IMR-90 (cell line): ENCODE data around the gene S100Z. TPM values are rescaled to one million over a fixed set of nuclear protein-coding genes. Genes with fewer than 3 reads are reported as not detected.

Experiments used
- ATAC-seq: fragments of 200-7000 bp; cut with Tn5 transposase; 2 replicates; pipeline ENCODE4 v1.9.1; 2020; ENCODE audit warnings: low read depth, mild to moderate bottlenecking, moderate library complexity
- BruUV-seq: library from RNA; stranded (reverse); fragments of 400-500 nt; replicated peaks from 2 replicates; lab custom pipeline; 2021; lab: Mats Ljungman, UMichigan
- CTCF ChIA-PET: fragments of 300-600 bp; formaldehyde crosslinking; extraction: SDS; loops from one replicate; lab custom pipeline; 2021; ENCODE audit warnings: antibody characterized with exemption; lab: Yijun Ruan, JAX
- POLR2A ChIA-PET: fragments of 300-600 bp; sonication (Branson Sonifier 250); formaldehyde crosslinking; loops from one replicate; lab custom pipeline; 2022; ENCODE audit warnings: antibody characterized with exemption; ENCODE audit not compliant: unreplicated experiment; lab: Charles Lee
- DNase-seq: peaks from one replicate; pipeline ENCODE4 v3.0.0; 2013
- H2AFZ ChIP-seq: replicated peaks from 2 replicates; pipeline ENCODE3; 2013; ENCODE audit warnings: low read length, mild to moderate bottlenecking; ENCODE audit not compliant: poor library complexity
- H2AK5ac ChIP-seq: 2 replicates; pipeline ENCODE4 v1.6.1; 2013; ENCODE audit warnings: low read depth, low read length, inconsistent platforms
- H2AK9ac ChIP-seq: replicated peaks from 2 replicates; pipeline ENCODE3; 2013; ENCODE audit warnings: mild to moderate bottlenecking, low read depth, low read length, moderate library complexity; ENCODE audit not compliant: poor library complexity
- H2BK120ac ChIP-seq: 2 replicates; pipeline ENCODE4 v1.6.1; 2013; ENCODE audit warnings: low read depth, low read length, inconsistent platforms
- H2BK15ac ChIP-seq: 3 replicates; pipeline ENCODE4 v1.6.1; 2013; ENCODE audit warnings: low read depth, low read length, inconsistent platforms
- H2BK20ac ChIP-seq: 2 replicates; pipeline ENCODE4 v1.6.1; 2013; ENCODE audit warnings: low read depth, mild to moderate bottlenecking, inconsistent platforms, low read length, moderate library complexity
- H2BK5ac ChIP-seq: 2 replicates; pipeline ENCODE4 v1.6.1; 2013; ENCODE audit warnings: mild to moderate bottlenecking, low read depth, low read length, inconsistent platforms; ENCODE audit not compliant: poor library complexity, severe bottlenecking
- H3K14ac ChIP-seq: replicated peaks from 2 replicates; pipeline ENCODE4 v1.6.1; 2013; ENCODE audit warnings: low read depth, low read length, inconsistent platforms
- H3K18ac ChIP-seq: 2 replicates; pipeline ENCODE4 v1.6.1; 2013; ENCODE audit warnings: low read depth, low read length, control low read depth
- H3K23ac ChIP-seq: 2 replicates; pipeline ENCODE4 v1.6.1; 2013; ENCODE audit warnings: low read depth, low read length, inconsistent platforms
- H3K27ac ChIP-seq: 2 replicates; pipeline ENCODE4 v1.5.1; 2013; ENCODE audit warnings: mild to moderate bottlenecking, control low read depth, low read length; ENCODE audit not compliant: insufficient read depth
- H3K27me3 ChIP-seq: 2 replicates; pipeline ENCODE4 v1.6.1; 2013; ENCODE audit warnings: low read length; ENCODE audit not compliant: control insufficient read depth, insufficient read depth
- H3K36me3 ChIP-seq: 2 replicates; pipeline ENCODE4 v1.6.1; 2013; ENCODE audit warnings: low read length, mixed read lengths; ENCODE audit not compliant: control insufficient read depth, insufficient read depth
- H3K4ac ChIP-seq: 2 replicates; pipeline ENCODE4 v1.6.1; 2013; ENCODE audit warnings: low read depth, low read length, inconsistent platforms
- H3K4me1 ChIP-seq: 2 replicates; pipeline ENCODE4 v1.6.1; 2013; ENCODE audit warnings: low read length, mixed read lengths; ENCODE audit not compliant: control insufficient read depth, insufficient read depth
- H3K4me2 ChIP-seq: 2 replicates; pipeline ENCODE4 v1.6.1; 2013; ENCODE audit warnings: low read depth, mild to moderate bottlenecking, control low read depth, low read length, moderate library complexity
- H3K4me3 ChIP-seq: 2 replicates; pipeline ENCODE4 v1.5.1; 2013; ENCODE audit warnings: low read depth, mild to moderate bottlenecking, control low read depth, low read length, moderate library complexity; ENCODE audit not compliant: insufficient read depth
- H3K56ac ChIP-seq: 2 replicates; pipeline ENCODE4 v1.6.1; 2013; ENCODE audit warnings: low read length, inconsistent platforms; ENCODE audit not compliant: insufficient read depth; ENCODE audit errors: extremely low read depth
- H3K79me1 ChIP-seq, 2 experiments: 2 replicates each; pipeline ENCODE4 v1.6.1; 2013; ENCODE audit warnings: low read length in 2 of 2, inconsistent platforms in 1 of 2, low read depth in 1 of 2
- H3K9ac ChIP-seq: 2 replicates; pipeline ENCODE4 v1.6.1; 2013; ENCODE audit warnings: low read depth, low read length, control low read depth
- H3K9me1 ChIP-seq: 2 replicates; pipeline ENCODE4 v1.6.1; 2013; ENCODE audit warnings: low read length, inconsistent platforms; ENCODE audit not compliant: insufficient read depth
- H3K9me3 ChIP-seq: 2 replicates; pipeline ENCODE4 v1.6.1; 2013; ENCODE audit warnings: low read length; ENCODE audit not compliant: control insufficient read depth, insufficient read depth
- H4K20me1 ChIP-seq: 2 replicates; pipeline ENCODE4 v1.6.1; 2013; ENCODE audit warnings: low read length, inconsistent platforms; ENCODE audit not compliant: insufficient read depth
- H4K5ac ChIP-seq: 2 replicates; pipeline ENCODE4 v1.6.1; 2013; ENCODE audit warnings: mild to moderate bottlenecking, low read depth, low read length, control low read depth
- H4K8ac ChIP-seq, 2 experiments: 2 replicates each; pipeline ENCODE4 v1.6.1; 2013; ENCODE audit warnings: low read depth in 2 of 2, low read length in 2 of 2, control low read depth in 1 of 2, inconsistent platforms in 1 of 2
- H4K91ac ChIP-seq: 2 replicates; pipeline ENCODE4 v1.6.1; 2013; ENCODE audit warnings: low read depth, low read length, inconsistent platforms; ENCODE audit not compliant: insufficient read depth
- CHD1 ChIP-seq: IDR thresholded peaks from 2 replicates; pipeline ENCODE4 v1.6.1; 2012; ENCODE audit warnings: low read depth, low read length, improper control_type of control experiment
- FOS ChIP-seq: fragments of 150-350 bp; IDR thresholded peaks from 2 replicates; pipeline ENCODE4 v1.6.1; 2016; ENCODE audit warnings: low read depth, low read length
- MAFK ChIP-seq: IDR thresholded peaks from 2 replicates; pipeline ENCODE4 v1.6.1; 2012; ENCODE audit warnings: low read depth, low read length, improper control_type of control experiment
- MAZ ChIP-seq: IDR thresholded peaks from 2 replicates; pipeline ENCODE4 v1.6.1; 2012; ENCODE audit warnings: low read depth, mild to moderate bottlenecking, low read length, improper control_type of control experiment, moderate library complexity, borderline replicate concordance
- NFE2L2 ChIP-seq: fragments of 150-350 bp; IDR thresholded peaks from 2 replicates; pipeline ENCODE4 v1.6.1; 2016; ENCODE audit warnings: low read depth, mild to moderate bottlenecking, low read length
- POLR2A ChIP-seq: IDR thresholded peaks from 2 replicates; pipeline ENCODE4 v1.6.1; 2012; ENCODE audit warnings: mild to moderate bottlenecking, low read depth, low read length
- SMC3 ChIP-seq: fragments of 150-350 bp; IDR thresholded peaks from 2 replicates; pipeline ENCODE4 v1.6.1; 2016; ENCODE audit warnings: low read depth, mild to moderate bottlenecking, antibody characterized with exemption, low read length, moderate library complexity
- WGBS, 2 experiments: methylation state at CpG; one replicate each; pipeline versions ENCODE4 v1.1.5 to v1.1.7; 2013; ENCODE audit warnings: missing lambda C conversion rate in 2 of 2; ENCODE audit not compliant: insufficient read length in 1 of 2; ENCODE audit errors: extremely low coverage in 2 of 2; 5-methylcytosine and 5-hydroxymethylcytosine counted together
- dilution Hi-C: fragments of 300-500 bp; cut with HindIII; formaldehyde crosslinking; loops from one replicate; pipeline ENCODE4 v1.14.3; 2018; ENCODE audit warnings: low sequenced_read_pairs; ENCODE audit not compliant: unreplicated experiment
- in situ Hi-C: fragments of 300-500 bp; cut with MboI; formaldehyde crosslinking; loops from 3 replicates; pipeline ENCODE4 v1.14.3; 2019; ENCODE audit warnings: low sequenced_read_pairs, inconsistent platforms, mixed read lengths
- intact Hi-C: fragments of 100-400 bp; cut with micrococcal nuclease; formaldehyde crosslinking; loops from 2 replicates; pipeline ENCODE4 v1.10.0; 2022
- polyA plus RNA-seq, 3 experiments: library from polyadenylated mRNA; depleted of rRNA; stranded (reverse); fragments of >200 nt; gene quantifications; 2 replicates each; pipeline ENCODE4 v1.2.3, GENCODE V29; 2012; ENCODE audit warnings: low replicate concordance in 1 of 3
- total RNA-seq: library from RNA; depleted of rRNA; stranded (reverse); fragments of >200 nt; gene quantifications from 2 replicates; pipeline ENCODE4 v1.2.3, GENCODE V29; 2012
- TF ChIP-seq, protein P1 (sequence below): fragments of 150-350 bp; IDR thresholded peaks from 2 replicates; pipeline ENCODE4 v1.6.1; 2017; ENCODE audit warnings: mild to moderate bottlenecking, antibody characterized with exemption, low read length, low read depth

Gene S100Z
- total and polyA plus RNA-seq, 2 of the 4 experiments (the other 2 are of a cell fraction) = not detected

DNA sequence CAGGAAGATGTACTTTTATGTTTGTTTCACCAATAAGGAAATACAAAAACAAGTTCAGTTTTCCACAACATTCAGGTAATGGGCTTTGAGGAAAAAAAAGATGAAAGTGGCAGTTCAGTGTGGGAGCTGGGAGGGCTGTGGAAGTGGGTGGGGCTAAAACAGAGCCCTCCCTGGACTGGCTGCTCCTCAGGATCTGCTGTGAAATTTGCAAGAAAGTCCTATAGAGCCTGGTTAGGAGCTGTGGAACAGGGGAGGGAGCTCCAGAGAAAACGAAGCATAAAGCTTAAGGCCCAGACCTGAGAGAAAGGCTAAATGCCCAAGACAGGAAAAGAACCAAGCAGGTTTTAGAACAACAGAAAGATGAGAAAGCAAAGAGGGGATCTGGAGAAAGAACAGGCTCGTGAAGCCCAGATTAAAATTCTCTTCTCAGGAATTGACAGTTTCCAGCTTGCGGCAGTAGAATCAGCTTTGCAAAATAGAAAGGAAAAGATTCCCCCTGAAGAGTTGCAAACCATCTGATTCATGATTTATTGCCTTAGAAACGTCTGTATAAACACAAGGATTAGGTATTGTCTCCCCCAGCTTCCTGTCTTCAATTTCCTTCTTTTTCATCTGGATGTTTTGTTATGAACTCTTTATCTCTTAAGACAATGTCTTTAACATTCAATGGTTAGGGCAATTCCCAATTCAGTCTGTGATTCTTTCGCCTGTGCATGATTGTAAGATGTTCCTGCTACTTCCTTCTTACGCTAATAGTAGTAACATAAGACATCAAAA is 76.7 kb downstream of the S100Z start (continued):
- no peak for TF ChIP-seq CHD1

DNA sequence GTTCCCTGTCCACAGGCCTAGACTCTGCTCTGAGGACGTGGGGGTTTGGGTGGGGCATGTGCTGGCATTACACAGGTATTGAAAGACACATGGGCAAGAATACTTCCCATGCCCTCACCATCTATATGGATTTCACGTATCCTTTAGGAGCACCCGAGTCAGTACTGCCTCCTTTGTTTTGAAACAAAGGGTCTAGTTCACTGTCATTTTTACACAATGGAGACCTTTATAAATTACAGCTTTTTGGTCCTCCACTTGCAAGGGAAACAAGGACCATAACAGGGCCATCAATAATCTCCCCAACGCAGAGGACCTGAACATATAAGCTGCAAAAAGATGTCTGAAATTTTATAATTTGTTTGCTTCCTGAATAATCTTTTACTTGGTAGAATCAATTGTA is 78.1 kb downstream of the S100Z start:
- BruUV-seq = no TSS peak
- H2AFZ ChIP-seq = no peak overlapping the region
- H3K36me3 ChIP-seq = no peaks in the 10 kb centered on the region
- no peak overlapping the region for H3K23ac ChIP-seq
- H2BK15ac ChIP-seq = no peak overlapping the region
- WGBS, 2 experiments = no CpG with 5 or more reads among the region's 4 CpGs
- H3K14ac ChIP-seq = no peak overlapping the region
- H3K9ac ChIP-seq = no peak overlapping the region
- no peak overlapping the region for H2AK5ac ChIP-seq
- no peaks in the 10 kb centered on the region for H4K20me1 ChIP-seq
- ChIA-PET CTCF (no interaction called here), POLR2A (no interaction called here)
- no peak overlapping the region for H2AK9ac ChIP-seq
- no peak overlapping the region for H3K27ac ChIP-seq
- no peaks in the 10 kb centered on the region for H3K4me1 ChIP-seq
- no peak overlapping the region for H3K4me2 ChIP-seq
- no peaks in the 10 kb centered on the region for H3K79me1 ChIP-seq
- DNase-seq (no peak), ATAC-seq (no peak)
- no peak overlapping the region for H2BK120ac ChIP-seq
- H2BK5ac ChIP-seq = no peak overlapping the region
- intact Hi-C loops = no loop called here
- no peak overlapping the region for H3K56ac ChIP-seq
- H3K9me3 ChIP-seq = no peaks in the 10 kb centered on the region
- dilution Hi-C loops = no loop called here
- no peak overlapping the region for H4K5ac ChIP-seq
- H3K4ac ChIP-seq = no peak overlapping the region
- H2BK20ac ChIP-seq = no peak overlapping the region
- no peak overlapping the region for H4K8ac ChIP-seq
- H4K91ac ChIP-seq = no peak overlapping the region
- H3K18ac ChIP-seq = no peak overlapping the region
- in situ Hi-C loops = no loop called here
- TF ChIP-seq MAFK (no peak), POLR2A (no peak), FOS (no peak), SMC3 (no peak), NFE2L2 (no peak), MAZ (no peak)
- TF ChIP-seq, protein P1, sequence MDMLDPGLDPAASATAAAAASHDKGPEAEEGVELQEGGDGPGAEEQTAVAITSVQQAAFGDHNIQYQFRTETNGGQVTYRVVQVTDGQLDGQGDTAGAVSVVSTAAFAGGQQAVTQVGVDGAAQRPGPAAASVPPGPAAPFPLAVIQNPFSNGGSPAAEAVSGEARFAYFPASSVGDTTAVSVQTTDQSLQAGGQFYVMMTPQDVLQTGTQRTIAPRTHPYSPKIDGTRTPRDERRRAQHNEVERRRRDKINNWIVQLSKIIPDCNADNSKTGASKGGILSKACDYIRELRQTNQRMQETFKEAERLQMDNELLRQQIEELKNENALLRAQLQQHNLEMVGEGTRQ = no peak
- H3K27me3 ChIP-seq = peaks cover 22% of the 10 kb centered on the region
- no peak overlapping the region for H3K4me3 ChIP-seq
- H3K9me1 ChIP-seq = no peaks in the 10 kb centered on the region
